Pancreas (tissue), 10 donors: ENCODE measurements around the gene F2RL3. TPM values are rescaled to one million over a fixed set of nuclear protein-coding genes. Genes with fewer than 3 reads are reported as not detected.

Experiments
- ATAC-seq, 4 donors: fragments of 200-7000 bp; cut with Tn5 transposase; one replicate each; pipeline versions ENCODE4 v1.8.0 to v1.9.1; 2020; ENCODE audit warnings: mild to moderate bottlenecking in 4 of 4, moderate library complexity in 4 of 4
- DNase-seq, 6 donors: peaks; one replicate each; pipeline ENCODE4 v3.0.0-alpha.2; 2020
- FAIRE-seq: peaks from 2 replicates; lab custom pipeline; 2012; peaks lifted over from hg19 to GRCh38; lab: Jason Lieb, UNC
- H3K27ac ChIP-seq, 4 donors: fragments of 200-600 bp; sonication (generic); 1 replicate in 3 of 4; 2 replicates in 1 of 4; pipeline versions ENCODE4 v1.5.0 to v1.8.0; 2020
- H3K27me3 ChIP-seq, 4 donors: fragments of 200-600 bp; one replicate each; pipeline ENCODE4 v1.8.0; 2021
- H3K36me3 ChIP-seq, 3 donors: fragments of 200-600 bp; sonication (generic) in 1 of 3; one replicate each; pipeline versions ENCODE4 v1.5.0 to v1.8.0; 2020 to 2021
- H3K4me1 ChIP-seq, 3 donors: fragments of 200-600 bp; one replicate each; pipeline ENCODE4 v1.8.0; 2021
- H3K4me3 ChIP-seq, 4 donors: fragments of 200-600 bp; sonication (generic) in 2 of 4; one replicate each; pipeline versions ENCODE4 v1.5.0 to v1.8.0; 2020 to 2021
- H3K9me3 ChIP-seq, 4 donors: fragments of 200-600 bp; one replicate each; pipeline ENCODE4 v1.8.0; 2021
- WGBS, 2 donors: extraction: QIAGEN DNeasy Blood & Tissue Kit; methylation state at CpG; one replicate each; pipeline ENCODE4 v1.1.7; 2013; 5-methylcytosine and 5-hydroxymethylcytosine counted together
- intact Hi-C, 3 donors: fragments of 100-400 bp; cut with DNase I; formaldehyde crosslinking; loops; one replicate each; pipeline versions ENCODE4 v1.11.1 to v1.14.2; 2022
- polyA plus RNA-seq, 2 donors: library from polyadenylated mRNA; stranded (reverse); fragments of 200-250 nt; gene quantifications; one replicate each; pipeline ENCODE4 v1.2.3, GENCODE V29; 2013
- total RNA-seq, 6 donors: library from RNA; stranded (reverse); fragmentation: NEBNext Ultra II Directional in 4 of 6; extraction: Animal tissue kit (Norgen Biotek cat#: 25700) in 4 of 6; gene quantifications; one replicate each; pipeline versions ENCODE4 v1.2.1 to v1.2.4, GENCODE V29; 2021 to 2023
- TF ChIP-seq, protein P1 (sequence below), 4 donors: fragments of 200-600 bp; sonication (generic) in 3 of 4; IDR thresholded peaks; one replicate each; pipeline versions ENCODE4 v1.5.0 to v1.8.0; 2021; ENCODE audit warnings: antibody characterized with exemption in 4 of 4
- donor health status: healthy with polysubstance abuse.
- donor health status: DM: no; HTN: no; CAD: no; lungs with moderate emphysema.
- donor health status: DM: no; HTN: no; CAD: no.
- donor health status: control.
- donor health status: control.
- donor health status: Bipolar disorder and iron deficiency.
- donor health status: DM: yes; HTN: yes; CAD: no.
- donor health status: DM: no; HTN: no; CAD: no.
- donor health status: DM: no; HTN: no; CAD: no.
- donor health status: DM: yes; HTN: yes; CAD: no.

The F2RL3 gene
- total and polyA plus RNA-seq, 8 donors = 0.24 to 9.0 (median 1.8) TPM

GRCh38 chr19:16908759-16909158, 20.0 kb downstream of the F2RL3 start:
- no peak for ATAC-seq
- Histone ChIP-seq H3K27ac (no peak overlapping the region), H3K27me3 (no peaks in the 10 kb centered on the region), H3K4me3 (no peak overlapping the region), H3K36me3 (no peaks in the 10 kb centered on the region), H3K9me3 (no peaks in the 10 kb centered on the region), H3K4me1 (no peaks in the 10 kb centered on the region)
- DNase-seq = peak in 1 of 6 donors; percentile 35
- TF ChIP-seq, protein P1, sequence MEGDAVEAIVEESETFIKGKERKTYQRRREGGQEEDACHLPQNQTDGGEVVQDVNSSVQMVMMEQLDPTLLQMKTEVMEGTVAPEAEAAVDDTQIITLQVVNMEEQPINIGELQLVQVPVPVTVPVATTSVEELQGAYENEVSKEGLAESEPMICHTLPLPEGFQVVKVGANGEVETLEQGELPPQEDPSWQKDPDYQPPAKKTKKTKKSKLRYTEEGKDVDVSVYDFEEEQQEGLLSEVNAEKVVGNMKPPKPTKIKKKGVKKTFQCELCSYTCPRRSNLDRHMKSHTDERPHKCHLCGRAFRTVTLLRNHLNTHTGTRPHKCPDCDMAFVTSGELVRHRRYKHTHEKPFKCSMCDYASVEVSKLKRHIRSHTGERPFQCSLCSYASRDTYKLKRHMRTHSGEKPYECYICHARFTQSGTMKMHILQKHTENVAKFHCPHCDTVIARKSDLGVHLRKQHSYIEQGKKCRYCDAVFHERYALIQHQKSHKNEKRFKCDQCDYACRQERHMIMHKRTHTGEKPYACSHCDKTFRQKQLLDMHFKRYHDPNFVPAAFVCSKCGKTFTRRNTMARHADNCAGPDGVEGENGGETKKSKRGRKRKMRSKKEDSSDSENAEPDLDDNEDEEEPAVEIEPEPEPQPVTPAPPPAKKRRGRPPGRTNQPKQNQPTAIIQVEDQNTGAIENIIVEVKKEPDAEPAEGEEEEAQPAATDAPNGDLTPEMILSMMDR (IDR thresholded peaks at IDR 0.05) = no peak
- intact Hi-C loops = no loop called here
- WGBS, 2 donors = 63 to 67% methylated on average over 12 of the region's 12 CpGs
- FAIRE-seq = no peak

- H3K36me3 ChIP-seq = no peaks in the 10 kb centered on the region
- DNase-seq (peak in 1 of 6 donors; percentile 6), FAIRE-seq (no peak), ATAC-seq (no peak)
- no peak overlapping the region for H3K27ac ChIP-seq
- H3K27me3 ChIP-seq = no peaks in the 10 kb centered on the region
- TF ChIP-seq, protein P1 (IDR thresholded peaks at IDR 0.05) = no peak
- intact Hi-C loops = no loop called here
- H3K9me3 ChIP-seq = no peaks in the 10 kb centered on the region
- no peaks in the 10 kb centered on the region for H3K4me1 ChIP-seq
- WGBS, 2 donors = 74 to 86% methylated on average over 7 of the region's 7 CpGs
- H3K4me3 ChIP-seq = no peak overlapping the region
Observed at GRCh38 chr19:16911046-16911445, 22.2 kb downstream of the F2RL3 start.

GRCh38 chr19:16912780-16913179, 24.0 kb downstream of the F2RL3 start:
- Histone ChIP-seq H3K4me3 (no peak overlapping the region), H3K36me3 (no peaks in the 10 kb centered on the region), H3K9me3 (no peaks in the 10 kb centered on the region), H3K27me3 (no peaks in the 10 kb centered on the region), H3K27ac (no peak overlapping the region), H3K4me1 (no peaks in the 10 kb centered on the region)
- TF ChIP-seq, protein P1 (IDR thresholded peaks at IDR 0.05) = no peak
- no peak for ATAC-seq
- DNase-seq = no peak
- WGBS, 2 donors = 43 to 55% methylated on average over 4 of the region's 4 CpGs
- intact Hi-C loops = no loop called here
- FAIRE-seq = no peak

DNA sequence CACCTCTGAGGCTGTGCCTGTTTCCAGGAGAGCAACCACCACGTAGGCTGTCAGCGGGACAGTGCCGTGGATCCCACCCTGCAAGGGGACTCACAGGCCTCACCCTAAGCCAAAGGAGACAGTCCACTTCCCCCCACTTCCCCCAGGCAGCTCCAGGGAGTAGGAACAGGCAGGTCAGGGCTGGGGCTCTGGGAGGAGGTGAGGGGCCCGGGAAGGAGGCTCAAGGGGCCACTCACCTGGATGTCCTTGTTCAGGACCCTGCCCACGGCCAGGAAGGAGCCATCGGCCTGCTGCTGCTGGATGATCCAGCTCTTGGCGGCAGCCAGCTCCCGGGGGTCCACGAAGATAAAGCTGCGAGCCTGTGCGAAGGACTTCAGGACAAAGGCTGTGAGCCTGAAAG, 25.6 kb downstream of the F2RL3 start:
- FAIRE-seq (no peak), ATAC-seq (no peak), DNase-seq (no peak)
- Histone ChIP-seq H3K36me3 (no peaks in the 10 kb centered on the region), H3K27me3 (no peaks in the 10 kb centered on the region), H3K9me3 (no peaks in the 10 kb centered on the region), H3K4me1 (no peaks in the 10 kb centered on the region), H3K4me3 (no peak overlapping the region), H3K27ac (no peak overlapping the region)
- TF ChIP-seq, protein P1 (IDR thresholded peaks at IDR 0.05) = no peak
- WGBS, 2 donors = 70 to 83% methylated on average over 11 of the region's 11 CpGs
- intact Hi-C loops = no loop called here

- Histone ChIP-seq H3K36me3 (no peaks in the 10 kb centered on the region), H3K4me3 (no peak overlapping the region), H3K27ac (no peak overlapping the region), H3K9me3 (no peaks in the 10 kb centered on the region), H3K27me3 (no peaks in the 10 kb centered on the region), H3K4me1 (no peaks in the 10 kb centered on the region)
- intact Hi-C loops = no loop called here
- FAIRE-seq (no peak), DNase-seq (no peak), ATAC-seq (no peak)
- TF ChIP-seq, protein P1 (IDR thresholded peaks at IDR 0.05) = no peak
- 46 to 56% methylated on average over 3 of the region's 3 CpGs for WGBS, 2 donors
Observed at GRCh38 chr19:16915135-16915534, 26.3 kb downstream of the F2RL3 start.
